GM18517 (cell line): ENCODE measurements around the gene GNAQ.
"Not testable (repeated sequence)": the region's sequence is repeated elsewhere in the genome, so short reads cannot be mapped to it uniquely, and the experiment has no call there.

Source experiments
- ATAC-seq: cut with Tn5 transposase; IDR thresholded peaks from one replicate; pipeline ENCODE4 v1.9.1; 2021; ENCODE audit warnings: mild to moderate bottlenecking, moderate library complexity; ENCODE audit not compliant: unreplicated experiment

GNAQ gene

GRCh38 chr9:78031444-78031892 is at the start of gene GNAQ:
Gene GNAQ (minus strand): TSS chr9:78031811. CDS start chr9:78031235, 576 bp downstream.
- ATAC-seq: no peak

GRCh38 chr9:78074385-78075291 is 43.0 kb upstream of the GNAQ start:
- no peak for ATAC-seq

- ATAC-seq: no peak
Observed at GRCh38 chr9:78073722-78074121, 42.1 kb upstream of the GNAQ start.

- no peak for ATAC-seq
Observed at GRCh38 chr9:78072586-78073199, 41.1 kb upstream of the GNAQ start.

- ATAC-seq: no peak
Observed at GRCh38 chr9:78070521-78070920, 38.9 kb upstream of the GNAQ start.

- ATAC-seq: no peak
Observed at GRCh38 chr9:78064075-78064474, 32.5 kb upstream of the GNAQ start.

GRCh38 chr9:78062710-78063109 is 31.1 kb upstream of the GNAQ start:
- ATAC-seq: no peak

GRCh38 chr9:78054218-78054617 is 22.6 kb upstream of the GNAQ start:
- ATAC-seq: not testable (repeated sequence)

GRCh38 chr9:78053627-78054026 is 22.0 kb upstream of the GNAQ start:
- no peak for ATAC-seq

- no peak for ATAC-seq
Observed at GRCh38 chr9:78050421-78050820, 18.8 kb upstream of the GNAQ start.

- no peak for ATAC-seq
Observed at GRCh38 chr9:78049484-78049883, 17.9 kb upstream of the GNAQ start.

GRCh38 chr9:78047106-78047505 is 15.5 kb upstream of the GNAQ start:
- no peak for ATAC-seq

GRCh38 chr9:78046112-78046511 is 14.5 kb upstream of the GNAQ start:
- no peak for ATAC-seq

GRCh38 chr9:78044886-78045285 is 13.3 kb upstream of the GNAQ start:
- ATAC-seq: no peak

GRCh38 chr9:78044189-78044588 is 12.6 kb upstream of the GNAQ start:
- no peak for ATAC-seq

GRCh38 chr9:78041971-78042370 is 10.4 kb upstream of the GNAQ start:
- ATAC-seq: no peak

GRCh38 chr9:78040726-78041125 is 9.1 kb upstream of the GNAQ start:
- ATAC-seq: no peak

- no peak for ATAC-seq
Observed at GRCh38 chr9:78038620-78039300, 7.1 kb upstream of the GNAQ start.

- no peak for ATAC-seq
Observed at GRCh38 chr9:78035383-78035993, 3.9 kb upstream of the GNAQ start.

GRCh38 chr9:78033870-78034269 is 2.3 kb upstream of the GNAQ start:
- ATAC-seq: no peak
